Measurements from ENCODE around the gene ZNF831. TPM values are rescaled to one million over a fixed set of nuclear protein-coding genes. Genes with fewer than 3 reads are reported as not detected.

Gene ZNF831
- total RNA-seq, 4 donors from 2014 or later = 0.16 to 1.0 (median 0.34) TPM; not detected in 1

GRCh38 chr20:59291740-59292383, 128.2 kb downstream of the ZNF831 start:
- Histone ChIP-seq H3K4me3 (no peak overlapping the region), H3K27ac (no peak overlapping the region), H3K4me1 (no peaks in the 10 kb centered on the region), H3K27me3 (peaks cover 42% of the 10 kb centered on the region), H3K9me3 (no peaks in the 10 kb centered on the region), H3K36me3 (no peaks in the 10 kb centered on the region)
- TF ChIP-seq POLR2A (IDR thresholded peaks at IDR 0.05) = no peak
- no peak for TF ChIP-seq EP300 (IDR thresholded peaks at IDR 0.05)
- TF ChIP-seq, protein P1, sequence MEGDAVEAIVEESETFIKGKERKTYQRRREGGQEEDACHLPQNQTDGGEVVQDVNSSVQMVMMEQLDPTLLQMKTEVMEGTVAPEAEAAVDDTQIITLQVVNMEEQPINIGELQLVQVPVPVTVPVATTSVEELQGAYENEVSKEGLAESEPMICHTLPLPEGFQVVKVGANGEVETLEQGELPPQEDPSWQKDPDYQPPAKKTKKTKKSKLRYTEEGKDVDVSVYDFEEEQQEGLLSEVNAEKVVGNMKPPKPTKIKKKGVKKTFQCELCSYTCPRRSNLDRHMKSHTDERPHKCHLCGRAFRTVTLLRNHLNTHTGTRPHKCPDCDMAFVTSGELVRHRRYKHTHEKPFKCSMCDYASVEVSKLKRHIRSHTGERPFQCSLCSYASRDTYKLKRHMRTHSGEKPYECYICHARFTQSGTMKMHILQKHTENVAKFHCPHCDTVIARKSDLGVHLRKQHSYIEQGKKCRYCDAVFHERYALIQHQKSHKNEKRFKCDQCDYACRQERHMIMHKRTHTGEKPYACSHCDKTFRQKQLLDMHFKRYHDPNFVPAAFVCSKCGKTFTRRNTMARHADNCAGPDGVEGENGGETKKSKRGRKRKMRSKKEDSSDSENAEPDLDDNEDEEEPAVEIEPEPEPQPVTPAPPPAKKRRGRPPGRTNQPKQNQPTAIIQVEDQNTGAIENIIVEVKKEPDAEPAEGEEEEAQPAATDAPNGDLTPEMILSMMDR (IDR thresholded peaks at IDR 0.05) = no peak
- no peak for TF ChIP-seq POLR2AphosphoS5 (IDR thresholded peaks at IDR 0.05)
- no peak for DNase-seq (ENCODE audit: low spot score in 2 of 2)
- WGBS = 80% methylated on average over 19 of the region's 19 CpGs

GRCh38 chr20:59295531-59295930, 131.9 kb downstream of the ZNF831 start:
- Histone ChIP-seq H3K4me1 (peaks cover 9% of the 10 kb centered on the region), H3K36me3 (no peaks in the 10 kb centered on the region), H3K4me3 (no peak overlapping the region), H3K9me3 (no peaks in the 10 kb centered on the region), H3K27me3 (peaks cover 66% of the 10 kb centered on the region), H3K27ac (no peak overlapping the region)
- no peak for DNase-seq (ENCODE audit: low spot score in 2 of 2)
- no peak for TF ChIP-seq POLR2AphosphoS5 (IDR thresholded peaks at IDR 0.05)
- no peak for TF ChIP-seq EP300 (IDR thresholded peaks at IDR 0.05)
- no peak for TF ChIP-seq POLR2A (IDR thresholded peaks at IDR 0.05)
- TF ChIP-seq, protein P1 (IDR thresholded peaks at IDR 0.05) = no peak
- 54% methylated on average over 5 of the region's 5 CpGs for WGBS

GRCh38 chr20:59297686-59298085, 134.1 kb downstream of the ZNF831 start:
- no peaks in the 10 kb centered on the region for H3K9me3 ChIP-seq
- TF ChIP-seq, protein P1 (IDR thresholded peaks at IDR 0.05) = no peak
- TF ChIP-seq POLR2AphosphoS5 (IDR thresholded peaks at IDR 0.05) = no peak
- no peak for TF ChIP-seq POLR2A (IDR thresholded peaks at IDR 0.05)
- TF ChIP-seq EP300 (IDR thresholded peaks at IDR 0.05) = no peak
- H3K27ac ChIP-seq = no peak overlapping the region
- no peaks in the 10 kb centered on the region for H3K36me3 ChIP-seq
- no peak overlapping the region for H3K4me3 ChIP-seq
- no peak for DNase-seq (ENCODE audit: low spot score in 2 of 2)
- 86% methylated on average over 7 of the region's 7 CpGs for WGBS
- peaks cover 74% of the 10 kb centered on the region for H3K27me3 ChIP-seq
- H3K4me1 ChIP-seq = peaks cover 16% of the 10 kb centered on the region

DNA sequence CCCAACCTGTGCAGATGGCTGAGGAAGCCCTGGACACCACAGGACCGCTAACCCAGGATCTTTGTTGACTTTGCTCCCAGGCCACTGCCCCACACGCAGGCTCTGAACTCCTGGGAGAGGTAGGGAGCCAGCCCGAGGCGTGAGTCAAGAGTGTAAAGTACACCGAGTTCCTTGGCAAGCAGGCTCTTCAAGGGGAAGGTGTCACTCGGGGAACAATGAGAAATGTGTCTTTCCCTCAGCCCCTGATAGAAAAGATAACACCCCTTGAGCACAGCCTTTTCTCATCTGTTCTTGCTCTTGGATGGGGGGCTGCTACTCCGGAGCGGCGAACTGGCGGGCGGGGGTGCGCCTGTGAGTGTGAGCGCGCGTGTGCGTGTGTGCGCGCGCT, 136.3 kb downstream of the ZNF831 start:
- Histone ChIP-seq H3K36me3 (no peaks in the 10 kb centered on the region), H3K4me1 (peaks cover 16% of the 10 kb centered on the region), H3K27ac (no peak overlapping the region), H3K4me3 (peak overlapping the region; percentile 44), H3K9me3 (no peaks in the 10 kb centered on the region), H3K27me3 (peaks cover 68% of the 10 kb centered on the region)
- WGBS = 8% methylated on average over 11 of the region's 19 CpGs
- no peak for DNase-seq (ENCODE audit: low spot score in 2 of 2)
- TF ChIP-seq POLR2A (IDR thresholded peaks at IDR 0.05) (no peak), EP300 (IDR thresholded peaks at IDR 0.05) (no peak), POLR2AphosphoS5 (IDR thresholded peaks at IDR 0.05) (peak in 1 of 3 donors; percentile 20)
- TF ChIP-seq, protein P1 (IDR thresholded peaks at IDR 0.05) = no peak

DNA sequence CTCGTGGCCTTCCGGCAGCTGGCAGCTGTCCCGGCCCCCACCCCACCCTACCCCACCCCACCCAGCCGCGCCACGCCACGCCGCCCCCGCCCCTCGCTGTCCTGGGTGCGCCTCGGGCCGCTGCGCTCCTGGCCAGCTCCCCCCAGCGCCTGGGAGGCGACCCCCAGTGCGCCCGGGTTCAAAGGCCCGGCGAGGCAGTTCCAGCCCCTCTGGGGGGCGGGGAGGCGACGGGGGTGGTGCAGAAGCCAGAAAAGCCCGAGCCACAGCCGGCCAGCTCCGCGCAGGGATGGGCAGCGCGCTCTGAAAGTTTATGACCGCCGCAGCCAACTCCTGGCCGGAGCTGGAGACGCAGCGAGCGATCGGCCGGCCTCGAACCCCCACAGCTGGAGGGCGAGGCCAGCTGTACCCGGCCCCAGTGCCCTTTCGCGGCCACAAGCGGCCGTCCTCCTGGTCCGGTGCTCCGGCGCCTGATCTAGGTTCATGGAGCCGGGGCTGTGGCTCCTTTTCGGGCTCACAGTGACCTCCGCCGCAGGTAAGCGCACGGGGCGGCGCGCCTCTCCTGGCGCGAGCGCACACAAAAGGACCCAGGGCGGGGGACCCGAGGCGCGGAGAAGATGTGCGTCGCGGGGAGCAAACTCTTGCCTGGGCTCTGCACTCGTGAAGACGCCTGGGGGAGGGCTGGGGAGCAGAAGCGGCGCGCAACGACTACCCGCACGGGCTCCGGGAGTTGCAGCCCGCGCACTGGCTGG, 136.9 kb downstream of the ZNF831 start, which contains the start of gene EDN3:
TSS of gene EDN3 (plus strand) at position 279 of the 749 bp plus-strand sequence. CDS start at position 481, 202 bp downstream.
- H3K27me3 ChIP-seq = peaks cover 65% of the 10 kb centered on the region
- WGBS = no CpG with 5 or more reads among the region's 77 CpGs
- H3K27ac ChIP-seq = no peak within 1 kb of the TSS
- TF ChIP-seq POLR2A (IDR thresholded peaks at IDR 0.05) (no peak), EP300 (IDR thresholded peaks at IDR 0.05) (no peak), POLR2AphosphoS5 (IDR thresholded peaks at IDR 0.05) (no peak)
- TF ChIP-seq, protein P1 (IDR thresholded peaks at IDR 0.05) = no peak
- no peak for DNase-seq (ENCODE audit: low spot score in 2 of 2)
- H3K4me1 ChIP-seq = peaks cover 16% of the 10 kb centered on the region
- no peaks in the 10 kb centered on the region for H3K36me3 ChIP-seq
- H3K9me3 ChIP-seq = no peaks in the 10 kb centered on the region
- H3K4me3 ChIP-seq = peak within 1 kb of the TSS; percentile 44

Measured in suprapubic skin (tissue), 4 donors.